Osteocyte (in vitro differentiated cells): ENCODE measurements around the gene TSFM. TPM values are rescaled to one million over a fixed set of nuclear protein-coding genes. Genes with fewer than 3 reads are reported as not detected.

ENCODE experiments used
- DNase-seq: peaks from one replicate; pipeline ENCODE4 v3.0.0; 2021; ENCODE audit warnings: mixed read lengths; ENCODE audit not compliant: unreplicated experiment; ENCODE audit errors: extremely low spot score
- H3K27ac Mint-ChIP-seq: one replicate; pipeline ENCODE4 v1.8.0; 2021; ENCODE audit warnings: mild to moderate bottlenecking, mixed read lengths; ENCODE audit not compliant: unreplicated experiment
- H3K27me3 Mint-ChIP-seq: one replicate; pipeline ENCODE4 v1.8.0; 2021; ENCODE audit warnings: mixed read lengths; ENCODE audit not compliant: unreplicated experiment
- H3K36me3 Mint-ChIP-seq: one replicate; pipeline ENCODE4 v1.8.0; 2021; ENCODE audit warnings: mixed read lengths; ENCODE audit not compliant: unreplicated experiment
- H3K4me1 Mint-ChIP-seq: one replicate; pipeline ENCODE4 v1.8.0; 2021; ENCODE audit warnings: mixed read lengths; ENCODE audit not compliant: unreplicated experiment
- H3K4me3 Mint-ChIP-seq: one replicate; pipeline ENCODE4 v1.8.0; 2021; ENCODE audit warnings: mild to moderate bottlenecking, moderate library complexity, mixed read lengths; ENCODE audit not compliant: unreplicated experiment
- H3K9me3 Mint-ChIP-seq: one replicate; pipeline ENCODE4 v1.8.0; 2021; ENCODE audit warnings: mixed read lengths; ENCODE audit not compliant: unreplicated experiment
- CTCF ChIP-seq: fragments of 200-600 bp; sonication (generic); IDR thresholded peaks from 2 replicates; pipeline ENCODE4 v1.5.0; 2021; ENCODE audit warnings: antibody characterized with exemption, mild to moderate bottlenecking, moderate library complexity
- total RNA-seq: library from RNA; stranded (reverse); gene quantifications from 2 replicates; pipeline ENCODE4 v1.2.1, GENCODE V29; 2021

The TSFM gene
- total RNA-seq, 1 donor from 2014 or later, result 28.5 TPM

- no peak for TF ChIP-seq CTCF
Observed at GRCh38 chr12:57763881-57764661, 18.5 kb upstream of the TSFM start.

DNA sequence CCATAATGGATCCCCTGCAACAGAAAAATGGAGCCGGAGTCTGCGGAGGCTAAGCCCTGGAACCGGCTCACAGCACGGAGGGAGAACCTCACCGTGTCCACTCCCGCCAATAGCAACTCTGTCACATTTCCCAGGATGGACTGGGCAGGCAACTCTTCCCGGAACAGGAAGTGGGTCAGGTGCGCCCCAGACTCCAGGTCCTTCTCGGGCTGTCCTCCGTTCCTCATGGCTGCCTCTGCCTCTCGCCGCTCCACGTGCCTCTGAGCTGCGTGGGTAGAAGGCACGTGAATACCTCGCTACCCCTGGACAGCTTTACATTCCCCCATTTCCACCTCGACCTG, 18.0 kb upstream of the TSFM start:
- H3K9me3 Mint-ChIP-seq, result no peaks in the 10 kb centered on the region
- H3K4me1 Mint-ChIP-seq, result peaks cover 21% of the 10 kb centered on the region
- H3K27me3 Mint-ChIP-seq, result peaks cover 33% of the 10 kb centered on the region
- no peak for TF ChIP-seq CTCF
- peaks cover 6% of the 10 kb centered on the region for H3K36me3 Mint-ChIP-seq
- H3K27ac Mint-ChIP-seq, result no peak overlapping the region
- peak overlapping the region; percentile 28 for H3K4me3 Mint-ChIP-seq
- DNase-seq, result no peak

More at GRCh38 chr12:57763881-57764661, 18.5 kb upstream of the TSFM start:
- no peak for DNase-seq
- Mint-ChIP-seq H3K36me3 (peaks cover 9% of the 10 kb centered on the region), H3K27me3 (peaks cover 33% of the 10 kb centered on the region), H3K9me3 (no peaks in the 10 kb centered on the region), H3K4me3 (peak overlapping the region; percentile 28), H3K4me1 (peaks cover 21% of the 10 kb centered on the region), H3K27ac (no peak overlapping the region)

- DNase-seq, result no peak
- peak overlapping the region; percentile 67 for H3K4me3 Mint-ChIP-seq
- H3K36me3 Mint-ChIP-seq, result peaks cover 6% of the 10 kb centered on the region
- H3K27me3 Mint-ChIP-seq, result peaks cover 33% of the 10 kb centered on the region
- no peak overlapping the region for H3K27ac Mint-ChIP-seq
- no peaks in the 10 kb centered on the region for H3K9me3 Mint-ChIP-seq
- peak; percentile 50 for TF ChIP-seq CTCF
- H3K4me1 Mint-ChIP-seq, result peaks cover 21% of the 10 kb centered on the region
Observed at GRCh38 chr12:57765003-57765697, 17.4 kb upstream of the TSFM start.

DNA sequence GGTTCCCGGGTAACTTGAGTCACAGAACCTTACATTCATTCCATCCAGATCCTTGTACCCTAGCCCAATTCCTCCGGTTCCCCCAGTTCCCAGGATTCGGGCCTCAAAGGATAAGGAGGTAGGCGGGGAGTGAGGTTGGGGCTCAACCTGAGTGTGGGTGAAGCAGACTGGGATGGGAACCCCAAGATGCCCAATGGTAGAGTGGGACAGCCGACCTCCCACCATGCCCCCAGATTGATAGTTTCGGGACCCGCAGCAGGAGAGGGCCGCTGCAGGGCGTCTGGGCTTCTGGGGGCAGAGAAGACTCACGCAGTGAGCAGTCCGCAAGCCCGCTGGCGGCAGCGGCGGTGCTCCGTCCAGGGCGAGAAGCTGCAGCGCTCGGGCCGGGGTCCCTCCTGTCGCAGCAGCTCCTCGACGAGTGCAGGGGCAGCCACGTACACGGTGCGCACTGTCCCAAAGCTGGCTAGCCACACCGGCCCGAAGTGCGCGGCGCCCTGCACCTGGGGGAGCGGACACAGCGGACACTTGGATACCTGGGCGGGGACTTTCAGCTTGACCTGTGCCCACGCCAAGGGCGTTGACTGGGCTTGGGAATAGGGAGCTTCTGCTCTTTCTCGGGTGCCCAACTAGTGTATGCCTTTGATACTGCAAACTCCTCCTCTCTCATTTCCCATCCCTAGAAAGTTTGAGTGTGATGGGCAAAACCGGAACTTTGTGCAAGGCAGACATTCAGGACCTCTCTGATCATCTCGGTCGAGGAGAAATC, 16.7 kb upstream of the TSFM start:
- H3K27ac Mint-ChIP-seq, result no peak overlapping the region
- TF ChIP-seq CTCF, result no peak
- no peak for DNase-seq
- H3K27me3 Mint-ChIP-seq, result peaks cover 33% of the 10 kb centered on the region
- H3K9me3 Mint-ChIP-seq, result no peaks in the 10 kb centered on the region
- peak overlapping the region; percentile 67 for H3K4me3 Mint-ChIP-seq
- peaks cover 6% of the 10 kb centered on the region for H3K36me3 Mint-ChIP-seq
- peaks cover 21% of the 10 kb centered on the region for H3K4me1 Mint-ChIP-seq
